Activated CD4-positive, alpha-beta T cell treated with anti-CD3 and anti-CD28 coated beads, Interleukin-2, Interleukin-6, amounts not matched to agents 100 ng/mL and 50 ng/mL, durations not matched to agents 16 hours and 8 hours (primary cell): ENCODE measurements around the gene CNPY2.
A peak's percentile ranks its signal among the peaks of the same experiment; 100 is the strongest.
"Not testable (repeated sequence)": the region's sequence is repeated elsewhere in the genome, so short reads cannot be mapped to it uniquely, and the experiment has no call there.

Source experiments
- DNase-seq: peaks from one replicate; pipeline ENCODE4 v3.0.0-alpha.2; 2020

The CNPY2 gene

GRCh38 chr12:56315622-56316473, at the start of gene CNPY2:
Gene CNPY2 (minus strand): TSS chr12:56315988. CDS start chr12:56315217, 771 bp downstream.
- peak; percentile 98 for DNase-seq

GRCh38 chr12:56362130-56363059, 46.6 kb upstream of the CNPY2 start, which contains the start of gene APOF:
Gene APOF (minus strand): TSS chr12:56362857. CDS start chr12:56362745, 112 bp downstream.
- DNase-seq: no peak

- no peak for DNase-seq
Observed at GRCh38 chr12:56361487-56362129, 45.8 kb upstream of the CNPY2 start.

GRCh38 chr12:56359851-56360767, 44.3 kb upstream of the CNPY2 start, which contains the start of gene STAT2:
Gene STAT2 (minus strand): TSS chr12:56360107. CDS start chr12:56356571, 3,536 bp downstream.
- DNase-seq: peak; percentile 100

- peak; percentile 30 for DNase-seq
Observed at GRCh38 chr12:56358836-56359532, 43.2 kb upstream of the CNPY2 start.

GRCh38 chr12:56351325-56351724, 35.5 kb upstream of the CNPY2 start:
- no peak for DNase-seq

- DNase-seq: no peak
Observed at GRCh38 chr12:56350662-56351061, 34.9 kb upstream of the CNPY2 start.

- no peak for DNase-seq
Observed at GRCh38 chr12:56348776-56349175, 33.0 kb upstream of the CNPY2 start.

- DNase-seq: not testable (repeated sequence)
Observed at GRCh38 chr12:56347255-56347654, 31.5 kb upstream of the CNPY2 start.

GRCh38 chr12:56346675-56347074, 30.9 kb upstream of the CNPY2 start:
- DNase-seq: peak; percentile 17

GRCh38 chr12:56342290-56342689, 26.5 kb upstream of the CNPY2 start:
- DNase-seq: not testable (repeated sequence)

GRCh38 chr12:56341616-56342015, 25.8 kb upstream of the CNPY2 start:
- DNase-seq: no peak

- no peak for DNase-seq
Observed at GRCh38 chr12:56339158-56339422, 23.3 kb upstream of the CNPY2 start.

GRCh38 chr12:56338308-56339157, 22.7 kb upstream of the CNPY2 start, which contains the start of gene IL23A:
Gene IL23A (plus strand): TSS chr12:56338884. CDS start chr12:56339045, 161 bp downstream.
- DNase-seq: peak; percentile 87

GRCh38 chr12:56337753-56338251, 22.0 kb upstream of the CNPY2 start:
- no peak for DNase-seq

- no peak for DNase-seq
Observed at GRCh38 chr12:56336361-56337167, 20.8 kb upstream of the CNPY2 start.

- not testable (repeated sequence) for DNase-seq
Observed at GRCh38 chr12:56335527-56335926, 19.7 kb upstream of the CNPY2 start.

GRCh38 chr12:56334490-56334793, 18.7 kb upstream of the CNPY2 start:
- DNase-seq: no peak
